ENCODE measurements around the gene FSHB. TPM values are rescaled to one million over a fixed set of nuclear protein-coding genes. Genes with fewer than 3 reads are reported as not detected.

FSHB gene
- total and polyA plus RNA-seq, 2 of the 4 experiments (the other 2 are of a cell fraction) = not detected

DNA sequence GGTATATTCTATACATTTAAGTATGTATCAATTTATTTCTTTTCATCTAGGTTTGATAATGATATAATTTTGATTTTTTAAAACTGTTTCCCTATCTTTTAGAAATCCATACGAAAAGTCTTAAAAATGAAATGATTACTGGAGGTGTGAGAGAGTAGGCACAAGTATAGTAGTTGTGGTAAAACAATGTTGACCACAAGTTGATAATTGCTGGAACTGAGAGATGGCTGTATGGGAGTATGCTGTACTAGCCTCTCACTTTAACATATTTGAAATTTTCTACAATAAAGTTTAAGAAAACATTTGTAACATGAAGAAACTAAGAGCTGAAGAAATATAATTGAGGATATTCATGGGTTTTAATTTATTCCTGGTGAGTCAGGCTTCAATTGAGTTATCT lies 30.0 kb downstream of the FSHB start:
- Histone ChIP-seq H3K14ac (replicated peaks; ENCODE audit: low read depth, low read length) (no peak overlapping the region), H4K91ac (ENCODE audit: insufficient read depth, low read depth, low read length) (no peak overlapping the region), H3K23ac (ENCODE audit: low read depth, low read length) (no peak overlapping the region), H3K27ac (ENCODE audit: insufficient read depth, low read length) (no peak overlapping the region), H3K9me3 (ENCODE audit: control insufficient read depth, insufficient read depth, low read length) (no peaks in the 10 kb centered on the region), H3K79me1 (ENCODE audit: low read depth in 1 of 2, low read length in 2 of 2) (no peaks in the 10 kb centered on the region), H4K8ac (ENCODE audit: low read depth in 2 of 2, low read length in 2 of 2) (no peak overlapping the region), H4K20me1 (ENCODE audit: insufficient read depth, low read length) (no peaks in the 10 kb centered on the region), H2BK5ac (ENCODE audit: low read depth, low read length, poor library complexity, severe bottlenecking) (no peak overlapping the region), H2AK5ac (ENCODE audit: low read depth, low read length) (no peak overlapping the region), H2BK15ac (ENCODE audit: low read depth, low read length) (no peak overlapping the region), H3K4me3 (ENCODE audit: insufficient read depth, low read depth, low read length) (no peak overlapping the region), H3K36me3 (ENCODE audit: control insufficient read depth, insufficient read depth, low read length) (no peaks in the 10 kb centered on the region), H3K4me2 (ENCODE audit: low read depth, low read length) (no peak overlapping the region), H3K18ac (ENCODE audit: low read depth, low read length) (no peak overlapping the region), H3K4me1 (ENCODE audit: control insufficient read depth, insufficient read depth, low read length) (no peaks in the 10 kb centered on the region), H3K4ac (ENCODE audit: low read depth, low read length) (no peak overlapping the region), H3K9me1 (ENCODE audit: insufficient read depth, low read length) (no peaks in the 10 kb centered on the region), H3K56ac (ENCODE audit: extremely low read depth, insufficient read depth, low read length) (no peak overlapping the region), H2BK120ac (ENCODE audit: low read depth, low read length) (no peak overlapping the region), H2AFZ (replicated peaks; ENCODE audit: low read length, poor library complexity) (no peak overlapping the region), H2BK20ac (ENCODE audit: low read depth, low read length) (no peak overlapping the region), H3K9ac (ENCODE audit: low read depth, low read length) (no peak overlapping the region), H3K27me3 (ENCODE audit: control insufficient read depth, insufficient read depth, low read length) (no peaks in the 10 kb centered on the region), H2AK9ac (replicated peaks; ENCODE audit: low read depth, low read length, poor library complexity) (no peak overlapping the region), H4K5ac (ENCODE audit: low read depth, low read length) (no peak overlapping the region)
- TF ChIP-seq MAFK (IDR thresholded peaks at IDR 0.05; ENCODE audit: low read depth, low read length) (no peak), FOS (IDR thresholded peaks at IDR 0.05; ENCODE audit: low read depth, low read length) (no peak), NFE2L2 (IDR thresholded peaks at IDR 0.05; ENCODE audit: low read depth, low read length) (no peak), RAD21 (IDR thresholded peaks at IDR 0.05; ENCODE audit: low read length) (no peak), POLR2A (IDR thresholded peaks at IDR 0.05; ENCODE audit: low read depth, low read length) (no peak), SMC3 (IDR thresholded peaks at IDR 0.05; ENCODE audit: low read depth, low read length) (no peak), CEBPB (IDR thresholded peaks at IDR 0.05; ENCODE audit: low read depth, low read length) (no peak), MXI1 (IDR thresholded peaks at IDR 0.05; ENCODE audit: borderline replicate concordance, low read depth, low read length) (no peak), BHLHE40 (IDR thresholded peaks at IDR 0.05; ENCODE audit: low read depth, low read length) (no peak), MAZ (IDR thresholded peaks at IDR 0.05; ENCODE audit: borderline replicate concordance, low read depth, low read length) (no peak), RCOR1 (IDR thresholded peaks at IDR 0.05; ENCODE audit: insufficient replicate concordance, low read length) (no peak), CHD1 (IDR thresholded peaks at IDR 0.05; ENCODE audit: low read depth, low read length) (no peak), RFX5 (IDR thresholded peaks at IDR 0.05; ENCODE audit: low read depth, low read length) (no peak)
- TF ChIP-seq, protein P1, sequence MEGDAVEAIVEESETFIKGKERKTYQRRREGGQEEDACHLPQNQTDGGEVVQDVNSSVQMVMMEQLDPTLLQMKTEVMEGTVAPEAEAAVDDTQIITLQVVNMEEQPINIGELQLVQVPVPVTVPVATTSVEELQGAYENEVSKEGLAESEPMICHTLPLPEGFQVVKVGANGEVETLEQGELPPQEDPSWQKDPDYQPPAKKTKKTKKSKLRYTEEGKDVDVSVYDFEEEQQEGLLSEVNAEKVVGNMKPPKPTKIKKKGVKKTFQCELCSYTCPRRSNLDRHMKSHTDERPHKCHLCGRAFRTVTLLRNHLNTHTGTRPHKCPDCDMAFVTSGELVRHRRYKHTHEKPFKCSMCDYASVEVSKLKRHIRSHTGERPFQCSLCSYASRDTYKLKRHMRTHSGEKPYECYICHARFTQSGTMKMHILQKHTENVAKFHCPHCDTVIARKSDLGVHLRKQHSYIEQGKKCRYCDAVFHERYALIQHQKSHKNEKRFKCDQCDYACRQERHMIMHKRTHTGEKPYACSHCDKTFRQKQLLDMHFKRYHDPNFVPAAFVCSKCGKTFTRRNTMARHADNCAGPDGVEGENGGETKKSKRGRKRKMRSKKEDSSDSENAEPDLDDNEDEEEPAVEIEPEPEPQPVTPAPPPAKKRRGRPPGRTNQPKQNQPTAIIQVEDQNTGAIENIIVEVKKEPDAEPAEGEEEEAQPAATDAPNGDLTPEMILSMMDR (conservative IDR thresholded peaks at IDR 0.05; ENCODE audit: low read depth, low read length) = no peak
- TF ChIP-seq, protein P2, sequence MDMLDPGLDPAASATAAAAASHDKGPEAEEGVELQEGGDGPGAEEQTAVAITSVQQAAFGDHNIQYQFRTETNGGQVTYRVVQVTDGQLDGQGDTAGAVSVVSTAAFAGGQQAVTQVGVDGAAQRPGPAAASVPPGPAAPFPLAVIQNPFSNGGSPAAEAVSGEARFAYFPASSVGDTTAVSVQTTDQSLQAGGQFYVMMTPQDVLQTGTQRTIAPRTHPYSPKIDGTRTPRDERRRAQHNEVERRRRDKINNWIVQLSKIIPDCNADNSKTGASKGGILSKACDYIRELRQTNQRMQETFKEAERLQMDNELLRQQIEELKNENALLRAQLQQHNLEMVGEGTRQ (IDR thresholded peaks at IDR 0.05; ENCODE audit: low read depth, low read length) = no peak
- TF ChIP-seq, protein P3, sequence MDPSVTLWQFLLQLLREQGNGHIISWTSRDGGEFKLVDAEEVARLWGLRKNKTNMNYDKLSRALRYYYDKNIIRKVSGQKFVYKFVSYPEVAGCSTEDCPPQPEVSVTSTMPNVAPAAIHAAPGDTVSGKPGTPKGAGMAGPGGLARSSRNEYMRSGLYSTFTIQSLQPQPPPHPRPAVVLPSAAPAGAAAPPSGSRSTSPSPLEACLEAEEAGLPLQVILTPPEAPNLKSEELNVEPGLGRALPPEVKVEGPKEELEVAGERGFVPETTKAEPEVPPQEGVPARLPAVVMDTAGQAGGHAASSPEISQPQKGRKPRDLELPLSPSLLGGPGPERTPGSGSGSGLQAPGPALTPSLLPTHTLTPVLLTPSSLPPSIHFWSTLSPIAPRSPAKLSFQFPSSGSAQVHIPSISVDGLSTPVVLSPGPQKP (IDR thresholded peaks at IDR 0.05; ENCODE audit: borderline replicate concordance, low read depth, low read length) = no peak
- dilution Hi-C loops (cut with HindIII; ENCODE audit: low sequenced_read_pairs, unreplicated experiment) (no loop called here), in situ Hi-C loops (cut with MboI; ENCODE audit: low sequenced_read_pairs) (no loop called here), intact Hi-C loops (cut with micrococcal nuclease) (loop anchor here (1.0 kb wide), 1 partner anchor 37 kb away; no protein-coding TSS in a partner anchor)
- WGBS, 2 experiments (ENCODE audit: extremely low coverage in 2 of 2, insufficient read length in 1 of 2) = no CpG with 5 or more reads among the region's 1 CpG
- ChIA-PET POLR2A (ENCODE audit: unreplicated experiment) (no interaction called here), CTCF (no interaction called here)
- no TSS peak for BruUV-seq (replicated peaks)
- ATAC-seq (ENCODE audit: low read depth) (no peak), DNase-seq (no peak)
